ENCODE measurements around the gene INO80E.

The INO80E gene

DNA sequence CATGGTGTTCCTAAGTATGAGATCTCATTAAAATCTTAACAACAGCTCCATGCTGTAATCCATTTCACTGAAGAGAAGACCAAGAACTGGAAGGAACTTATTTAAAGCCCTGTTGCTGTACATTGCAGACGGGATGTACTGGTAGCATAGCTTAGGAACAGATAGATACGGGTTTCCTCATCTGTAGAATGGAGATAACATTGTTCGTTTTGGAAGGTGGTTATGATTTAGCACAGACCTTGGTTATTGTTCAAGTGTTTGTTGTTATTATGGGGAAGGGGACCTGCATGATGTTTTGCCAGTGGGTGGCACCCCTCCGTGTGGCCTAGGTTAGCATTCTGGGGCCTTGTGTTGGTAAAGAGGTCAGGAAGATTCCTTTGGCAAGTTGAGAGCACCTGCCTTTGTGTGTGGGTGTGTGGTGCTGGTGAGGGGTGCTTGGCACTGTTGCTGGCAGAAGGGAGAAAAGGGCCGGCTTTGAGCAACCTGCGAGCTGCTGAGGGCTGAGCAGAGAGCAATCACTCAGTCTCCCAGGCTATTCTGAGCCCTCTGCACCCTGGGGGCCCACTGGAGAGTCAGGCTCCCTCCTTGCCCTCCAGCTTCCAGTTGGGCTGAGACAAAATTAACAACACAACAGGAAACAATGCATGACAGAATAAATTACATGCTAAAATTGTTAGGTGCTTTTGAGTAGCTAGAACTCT is 20.1 kb upstream of the INO80E start:
- no peak for DNase-seq

GRCh38 chr16:29977063-29977825 is 18.8 kb upstream of the INO80E start:
- no peak for DNase-seq

DNA sequence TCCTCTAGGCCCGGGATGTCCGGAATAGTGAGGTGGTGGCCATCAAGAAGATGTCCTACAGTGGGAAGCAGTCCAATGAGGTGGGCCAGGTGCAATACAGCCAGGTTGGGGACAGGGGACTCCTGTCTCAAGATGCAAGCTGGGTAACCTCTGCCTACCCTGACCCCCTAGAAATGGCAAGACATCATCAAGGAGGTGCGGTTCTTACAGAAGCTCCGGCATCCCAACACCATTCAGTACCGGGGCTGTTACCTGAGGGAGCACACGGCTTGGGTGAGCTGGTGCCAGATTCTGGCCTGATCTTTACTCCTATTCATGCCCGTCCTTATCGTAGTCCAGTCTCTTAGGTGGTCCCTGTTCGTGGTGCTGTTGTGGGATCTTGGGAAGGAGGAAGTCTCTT is 18.0 kb upstream of the INO80E start:
- no peak for DNase-seq

- DNase-seq = no peak
Observed at GRCh38 chr16:29978564-29979270, 17.3 kb upstream of the INO80E start.

- no peak for DNase-seq
Observed at GRCh38 chr16:29982560-29983419, 13.3 kb upstream of the INO80E start.

GRCh38 chr16:29983420-29984136 is 12.5 kb upstream of the INO80E start:
- no peak for DNase-seq

GRCh38 chr16:29984137-29984763 is 11.8 kb upstream of the INO80E start:
- DNase-seq = no peak

GRCh38 chr16:29984764-29985147 is 11.3 kb upstream of the INO80E start:
- no peak for DNase-seq

GRCh38 chr16:29985271-29985811 is 10.7 kb upstream of the INO80E start:
- no peak for DNase-seq

- DNase-seq = no peak
Observed at GRCh38 chr16:29986231-29986630, 9.8 kb upstream of the INO80E start.

DNA sequence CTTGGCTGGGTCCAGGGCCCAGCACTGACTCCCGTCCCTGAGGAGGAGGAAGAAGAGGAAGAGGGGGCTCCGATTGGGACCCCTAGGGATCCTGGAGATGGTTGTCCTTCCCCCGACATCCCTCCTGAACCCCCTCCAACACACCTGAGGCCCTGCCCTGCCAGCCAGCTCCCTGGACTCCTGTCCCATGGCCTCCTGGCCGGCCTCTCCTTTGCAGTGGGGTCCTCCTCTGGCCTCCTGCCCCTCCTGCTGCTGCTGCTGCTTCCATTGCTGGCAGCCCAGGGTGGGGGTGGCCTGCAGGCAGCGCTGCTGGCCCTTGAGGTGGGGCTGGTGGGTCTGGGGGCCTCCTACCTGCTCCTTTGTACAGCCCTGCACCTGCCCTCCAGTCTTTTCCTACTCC is 9.1 kb upstream of the INO80E start:
- no peak for DNase-seq

- no peak for DNase-seq
Observed at GRCh38 chr16:29987371-29988085, 8.5 kb upstream of the INO80E start.

DNA sequence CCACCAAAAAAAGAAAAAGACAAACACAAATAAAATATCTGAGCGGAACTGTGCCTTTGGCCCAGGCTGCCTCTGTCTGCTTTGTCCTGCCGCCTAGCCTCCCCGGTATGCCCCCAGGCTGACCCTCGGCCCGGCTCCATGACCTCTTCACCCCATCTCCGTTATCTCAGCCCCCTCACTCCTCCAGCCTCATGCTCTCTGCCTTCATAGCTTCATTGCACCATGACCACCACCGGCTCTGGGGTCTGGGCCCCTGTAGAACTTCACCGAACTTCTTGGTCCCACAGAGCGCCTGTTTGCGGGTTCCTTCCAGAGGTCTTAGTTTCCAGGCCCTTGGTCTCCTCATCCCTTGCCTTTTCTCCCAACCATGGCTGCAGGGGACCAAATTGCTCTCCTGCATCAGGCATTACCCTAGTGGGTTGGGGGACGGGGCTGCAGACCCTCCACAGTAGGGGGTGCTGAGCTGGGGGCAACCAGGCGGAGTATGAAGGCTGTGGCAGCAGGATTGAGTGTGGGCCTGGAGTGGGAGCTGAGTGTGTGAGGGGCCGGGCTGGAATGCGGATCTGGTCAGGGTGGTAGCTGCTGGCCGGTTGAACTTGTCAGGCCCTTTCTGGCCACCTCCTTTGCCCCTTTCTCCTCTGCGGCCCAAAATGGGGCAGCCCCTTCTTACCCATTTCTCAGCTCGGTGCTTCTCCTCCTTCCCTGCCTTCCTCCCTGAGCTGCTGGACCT is 7.5 kb upstream of the INO80E start:
- no peak for DNase-seq

GRCh38 chr16:29989111-29989858 is 6.8 kb upstream of the INO80E start:
- no peak for DNase-seq

- no peak for DNase-seq
Observed at GRCh38 chr16:29990034-29990433, 6.0 kb upstream of the INO80E start.

- DNase-seq = no peak
Observed at GRCh38 chr16:29990883-29991570, 5.0 kb upstream of the INO80E start.

- DNase-seq = no peak
Observed at GRCh38 chr16:29991571-29991904, 4.5 kb upstream of the INO80E start.

DNA sequence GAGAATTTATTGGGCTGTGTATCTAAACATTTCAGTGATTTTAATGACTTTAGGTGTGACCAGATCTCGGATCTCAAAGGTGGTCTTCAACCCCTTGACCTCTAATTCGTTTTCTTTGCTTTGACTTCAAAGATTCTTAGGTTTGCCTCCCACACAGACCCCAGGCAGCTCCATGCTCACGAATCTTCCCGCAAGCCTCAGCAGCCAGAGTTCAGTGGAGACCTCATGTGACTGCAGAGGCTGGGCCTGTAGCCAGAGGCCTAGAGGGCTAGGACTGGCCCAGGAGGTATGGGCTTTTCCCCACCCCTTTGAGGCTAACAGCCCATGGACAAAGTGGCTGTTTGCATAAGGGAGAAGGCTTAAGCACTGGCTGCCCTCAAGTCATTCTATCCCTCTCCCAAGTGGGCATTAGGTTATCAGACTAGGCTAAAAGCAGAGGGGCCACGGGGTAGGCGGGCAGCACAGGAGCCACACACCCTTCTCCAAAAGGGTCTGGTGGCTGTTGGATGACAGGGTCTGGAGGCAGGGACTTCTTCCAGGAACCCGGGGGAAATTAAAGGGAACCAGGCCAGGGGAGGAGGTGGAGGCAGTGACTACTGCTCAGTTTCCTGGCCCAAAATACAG is 3.6 kb upstream of the INO80E start:
- DNase-seq = no peak

Measured in activated CD8-positive, alpha-beta memory T cell treated with anti-CD3 and anti-CD28 coated beads, Interleukin-2, amount 50 U/mL, for 48 hours (primary cell).